SIG-M5 (cell line): ENCODE results near the gene CBLL1.

Experiments used
- DNase-seq: peaks from one replicate; lab custom pipeline; 2025; lab: John Stamatoyannopoulos, UW

Gene CBLL1

GRCh38 chr7:107743567-107744344 lies at the start of gene CBLL1:
Gene CBLL1 (plus strand): TSS chr7:107744142. CDS start chr7:107744164, 22 bp downstream.
- peak; percentile 85 for DNase-seq

GRCh38 chr7:107694386-107694785 lies 49.6 kb upstream of the CBLL1 start:
- no peak for DNase-seq

- no peak for DNase-seq
Measured at GRCh38 chr7:107696330-107696946, 47.5 kb upstream of the CBLL1 start.

- no peak for DNase-seq
Measured at GRCh38 chr7:107697321-107698049, 46.5 kb upstream of the CBLL1 start.

GRCh38 chr7:107700570-107700969 lies 43.4 kb upstream of the CBLL1 start:
- no peak for DNase-seq

- no peak for DNase-seq
Measured at GRCh38 chr7:107701191-107701590, 42.8 kb upstream of the CBLL1 start.

GRCh38 chr7:107703219-107703618 lies 40.7 kb upstream of the CBLL1 start:
- no peak for DNase-seq

GRCh38 chr7:107703872-107704271 lies 40.1 kb upstream of the CBLL1 start:
- DNase-seq: no peak

GRCh38 chr7:107708956-107709355 lies 35.0 kb upstream of the CBLL1 start:
- DNase-seq: no peak

GRCh38 chr7:107711301-107711700 lies 32.6 kb upstream of the CBLL1 start:
- DNase-seq: no peak

GRCh38 chr7:107712025-107712424 lies 31.9 kb upstream of the CBLL1 start:
- no peak for DNase-seq

- DNase-seq: no peak
Measured at GRCh38 chr7:107712896-107713295, 31.0 kb upstream of the CBLL1 start.

GRCh38 chr7:107715531-107715930 lies 28.4 kb upstream of the CBLL1 start:
- no peak for DNase-seq

GRCh38 chr7:107718456-107719193 lies 25.3 kb upstream of the CBLL1 start:
- DNase-seq: no peak

- no peak for DNase-seq
Measured at GRCh38 chr7:107721286-107721685, 22.7 kb upstream of the CBLL1 start.

GRCh38 chr7:107723255-107723654 lies 20.7 kb upstream of the CBLL1 start:
- no peak for DNase-seq

- no peak for DNase-seq
Measured at GRCh38 chr7:107725138-107725740, 18.7 kb upstream of the CBLL1 start.

- no peak for DNase-seq
Measured at GRCh38 chr7:107726356-107727130, 17.4 kb upstream of the CBLL1 start.

GRCh38 chr7:107728276-107728675 lies 15.7 kb upstream of the CBLL1 start:
- DNase-seq: no peak

GRCh38 chr7:107742678-107743566 lies 1.0 kb upstream of the CBLL1 start:
- DNase-seq: peak; percentile 88
